Mucosa of stomach (tissue), 1 donor: ENCODE measurements around the gene DDO.
"Not testable (repeated sequence)": the region's sequence is repeated elsewhere in the genome, so short reads cannot be mapped to it uniquely, and the experiment has no call there.

ENCODE experiments used
- H3K27me3 ChIP-seq: one replicate; pipeline ENCODE4 v1.7.0; 2013; ENCODE audit warnings: mild to moderate bottlenecking, low read length; ENCODE audit not compliant: control insufficient read depth, insufficient read depth
- H3K36me3 ChIP-seq: one replicate; pipeline ENCODE4 v1.7.0; 2013; ENCODE audit warnings: low read length; ENCODE audit not compliant: control insufficient read depth, insufficient read depth
- H3K4me1 ChIP-seq: one replicate; pipeline ENCODE4 v1.7.0; 2013; ENCODE audit warnings: mild to moderate bottlenecking, low read length; ENCODE audit not compliant: control insufficient read depth, insufficient read depth
- H3K4me3 ChIP-seq: one replicate; pipeline ENCODE4 v1.7.0; 2013; ENCODE audit warnings: low read length
- H3K9ac ChIP-seq: one replicate; pipeline ENCODE4 v1.7.0; 2013; ENCODE audit warnings: mild to moderate bottlenecking, low read length, moderate library complexity
- H3K9me3 ChIP-seq: one replicate; pipeline ENCODE4 v1.7.0; 2013; ENCODE audit warnings: mild to moderate bottlenecking, low read length, moderate library complexity; ENCODE audit not compliant: control insufficient read depth
- donor health status: Pancreatic carcinoma.

Gene DDO

GRCh38 chr6:110351546-110351945 is 63.8 kb downstream of the DDO start:
- no peaks in the 10 kb centered on the region for H3K4me1 ChIP-seq
- H3K4me3 ChIP-seq: no peak overlapping the region
- H3K27me3 ChIP-seq: peaks cover 1% of the 10 kb centered on the region
- no peaks in the 10 kb centered on the region for H3K9me3 ChIP-seq
- H3K36me3 ChIP-seq: no peaks in the 10 kb centered on the region
- H3K9ac ChIP-seq: no peak overlapping the region

- not testable (repeated sequence) for H3K27me3 ChIP-seq
Observed at GRCh38 chr6:110350593-110350992, 64.8 kb downstream of the DDO start.

GRCh38 chr6:110348961-110349690 is 66.2 kb downstream of the DDO start:
- H3K27me3 ChIP-seq: no peaks in the 10 kb centered on the region
- no peak overlapping the region for H3K9ac ChIP-seq
- no peaks in the 10 kb centered on the region for H3K9me3 ChIP-seq
- H3K4me3 ChIP-seq: no peak overlapping the region
- no peaks in the 10 kb centered on the region for H3K36me3 ChIP-seq
- H3K4me1 ChIP-seq: no peaks in the 10 kb centered on the region

More at GRCh38 chr6:110350593-110350992, 64.8 kb downstream of the DDO start:
- not testable (repeated sequence) for H3K9me3 ChIP-seq, H3K4me3 ChIP-seq, H3K4me1 ChIP-seq, H3K9ac ChIP-seq, H3K36me3 ChIP-seq

- Histone ChIP-seq H3K9me3 (no peaks in the 10 kb centered on the region), H3K4me3 (no peak overlapping the region), H3K36me3 (no peaks in the 10 kb centered on the region), H3K27me3 (no peaks in the 10 kb centered on the region), H3K4me1 (no peaks in the 10 kb centered on the region), H3K9ac (no peak overlapping the region)
Observed at GRCh38 chr6:110345025-110345424, 70.3 kb downstream of the DDO start.

- Histone ChIP-seq H3K4me1 (no peaks in the 10 kb centered on the region), H3K27me3 (no peaks in the 10 kb centered on the region), H3K36me3 (no peaks in the 10 kb centered on the region), H3K9ac (no peak overlapping the region), H3K4me3 (no peak overlapping the region), H3K9me3 (no peaks in the 10 kb centered on the region)
Observed at GRCh38 chr6:110342759-110343158, 72.6 kb downstream of the DDO start.
